Renal pelvis (tissue), 4 donors: Measurements from ENCODE around the gene LPAR2. TPM values are rescaled to one million over a fixed set of nuclear protein-coding genes. Genes with fewer than 3 reads are reported as not detected.
"Not testable (repeated sequence)": the region's sequence is repeated elsewhere in the genome, so short reads cannot be mapped to it uniquely, and the experiment has no call there.

Experiments
- DNase-seq: peaks from one replicate; pipeline ENCODE4 v3.0.0-alpha.2; 2013
- polyA plus RNA-seq, 3 donors: library from polyadenylated mRNA; unstranded; fragments of 120-200 nt; gene quantifications; one replicate each; pipeline ENCODE4 v1.2.1, GENCODE V29; 2013; ENCODE audit not compliant: insufficient read length in 3 of 3

Gene LPAR2
- polyA plus RNA-seq, 3 donors, result 33.1 to 34.6 (median 33.7) TPM

GRCh38 chr19:19634516-19635312, 6.7 kb upstream of the LPAR2 start:
- no peak for DNase-seq

DNA sequence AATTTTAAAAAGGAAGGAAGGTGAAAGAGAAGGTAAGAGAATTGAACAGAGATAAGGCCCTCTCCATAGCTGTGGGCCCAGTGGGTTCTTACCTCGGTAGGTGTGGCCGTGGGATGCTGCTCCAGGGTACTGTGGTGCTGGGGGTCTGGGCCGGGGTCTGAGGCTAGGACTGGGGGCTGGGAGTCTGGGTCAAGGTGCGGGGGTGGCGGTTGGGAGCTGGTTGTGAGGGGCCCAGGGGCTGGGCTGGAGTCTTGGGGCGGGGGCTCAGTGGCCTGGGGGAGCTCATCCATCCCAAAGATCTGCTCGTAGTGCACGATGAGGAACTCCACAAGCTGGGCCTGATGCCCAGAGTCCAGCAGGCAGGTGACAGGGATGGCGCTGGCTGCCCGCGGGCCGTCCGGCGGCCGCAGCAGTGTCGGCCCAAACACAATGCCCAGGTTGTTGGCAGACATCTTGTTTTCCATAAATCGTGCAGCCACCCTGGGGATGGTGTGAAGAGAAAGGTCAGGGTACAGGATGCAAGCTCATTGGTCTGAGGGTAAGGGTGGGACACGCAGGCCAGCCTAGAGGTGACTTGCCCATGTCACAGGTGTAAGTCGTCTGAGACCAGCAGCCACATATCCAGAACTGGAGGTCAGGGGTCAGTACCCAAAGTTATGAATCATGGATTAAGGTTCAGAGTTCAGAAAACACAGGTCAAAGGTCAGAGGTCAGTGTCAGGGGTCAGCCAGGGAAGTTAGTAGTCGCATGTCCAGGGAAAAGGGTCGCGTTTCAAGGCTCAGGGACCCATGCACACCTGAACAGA, 5.9 kb upstream of the LPAR2 start:
- no peak for DNase-seq

- no peak for DNase-seq
Observed at GRCh38 chr19:19632661-19633060, 4.6 kb upstream of the LPAR2 start.

DNA sequence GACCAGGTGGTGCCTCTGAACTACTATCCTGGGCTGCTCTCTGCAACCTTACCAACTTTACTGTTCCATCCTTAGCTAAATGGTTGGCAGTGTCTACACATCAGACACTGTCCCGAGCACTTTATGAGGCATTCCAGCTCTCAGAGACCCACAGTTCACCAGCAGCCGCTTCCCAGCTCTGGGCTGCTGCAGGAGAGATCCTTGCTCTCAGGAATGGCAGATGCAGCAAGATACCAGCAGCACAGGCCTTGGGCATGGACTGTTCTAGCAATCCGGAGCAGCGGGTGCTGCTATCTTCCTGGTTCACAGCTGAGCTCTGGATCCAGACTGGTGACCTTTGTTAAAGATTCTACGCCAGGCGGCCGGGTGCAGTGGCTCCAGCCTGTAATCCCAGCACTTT, 3.3 kb upstream of the LPAR2 start:
- DNase-seq, result no peak

DNA sequence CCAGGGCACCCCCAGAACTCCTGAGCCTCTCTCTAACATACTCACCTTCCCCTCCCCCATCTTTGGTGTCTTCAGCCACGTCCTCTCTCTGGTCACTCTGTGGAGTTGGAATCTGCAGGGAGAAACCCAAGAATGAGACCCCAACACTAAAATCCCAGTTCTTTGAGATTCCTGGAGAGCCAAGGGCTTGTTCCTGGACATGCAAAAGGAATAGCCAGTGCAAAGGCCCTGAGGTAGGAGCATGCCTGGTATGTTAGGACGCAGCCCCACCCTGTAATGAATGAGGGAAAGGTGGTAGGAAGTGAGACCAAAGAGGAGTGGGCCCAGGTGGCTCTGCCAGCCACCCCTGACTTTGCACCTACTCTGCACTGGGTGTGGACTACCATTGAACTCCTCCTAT, 2.4 kb upstream of the LPAR2 start:
- no peak for DNase-seq

DNA sequence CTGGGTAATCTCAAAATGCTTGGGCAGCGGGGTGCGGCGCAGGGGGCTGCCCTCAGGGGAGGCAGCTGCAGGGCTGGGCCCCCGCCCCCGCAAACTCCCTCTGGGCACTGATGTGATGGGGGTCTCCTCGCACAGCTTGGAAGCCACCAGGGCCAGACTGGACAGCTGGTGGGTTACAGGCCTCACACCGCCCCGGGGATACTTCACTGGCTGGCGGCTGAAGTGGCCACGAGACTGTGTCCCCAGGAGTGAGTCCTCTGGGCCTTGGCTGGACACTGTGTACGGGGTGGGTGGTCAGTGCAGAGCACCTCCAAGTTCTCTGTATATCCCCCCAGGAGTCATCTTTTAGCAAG, 2.0 kb upstream of the LPAR2 start:
- no peak for DNase-seq

- DNase-seq, result peak; percentile 78
Observed at GRCh38 chr19:19628501-19629134, 598 bp upstream of the LPAR2 start.

DNA sequence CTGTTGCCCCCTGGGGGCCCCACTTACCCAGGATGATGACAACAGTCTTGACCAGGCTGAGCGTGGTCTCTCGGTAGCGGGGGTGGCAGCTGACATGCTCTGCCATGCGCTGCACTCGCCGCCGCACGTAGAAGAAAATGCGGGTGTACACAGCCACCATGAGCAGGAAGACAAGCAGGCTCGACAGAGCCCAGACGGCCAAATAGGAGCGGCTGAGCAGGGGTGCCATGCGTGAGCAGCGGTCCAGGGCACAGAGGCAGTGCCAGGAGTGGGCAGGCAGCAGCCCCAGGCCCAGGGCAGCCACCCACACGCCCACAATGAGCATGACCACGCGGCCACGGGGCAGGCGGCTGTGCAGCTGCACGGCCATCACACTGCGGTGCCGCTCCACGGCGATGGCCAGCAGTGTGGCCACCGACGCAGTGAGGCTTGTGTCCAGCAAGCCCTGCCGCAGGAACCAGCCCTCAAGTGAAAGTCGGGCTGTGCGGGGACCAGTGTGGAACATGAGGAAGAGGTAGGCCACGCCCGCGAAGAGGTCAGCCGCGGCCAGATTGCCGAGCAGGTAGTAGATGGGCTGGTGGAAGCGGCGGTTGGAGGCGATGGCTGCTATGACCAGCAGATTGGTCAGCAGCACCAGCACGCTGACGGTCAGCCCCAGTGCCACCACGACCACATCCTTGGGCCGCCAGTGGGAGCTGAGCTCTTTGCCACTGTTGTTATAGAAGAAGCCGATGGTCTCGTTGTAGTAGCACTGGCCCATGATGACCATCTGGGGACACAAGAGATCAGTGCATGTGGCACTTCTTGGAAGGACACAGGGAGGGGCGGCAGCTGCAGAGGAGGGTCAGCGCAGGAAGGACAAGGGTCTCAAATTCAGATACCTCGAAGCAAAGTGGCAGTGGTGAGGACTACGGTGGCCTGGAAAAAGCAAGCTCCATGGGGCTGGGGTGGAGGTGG, 1.2 kb downstream of the LPAR2 start:
- DNase-seq, result no peak

- DNase-seq, result no peak
Observed at GRCh38 chr19:19624032-19624570, 3.9 kb downstream of the LPAR2 start.

DNA sequence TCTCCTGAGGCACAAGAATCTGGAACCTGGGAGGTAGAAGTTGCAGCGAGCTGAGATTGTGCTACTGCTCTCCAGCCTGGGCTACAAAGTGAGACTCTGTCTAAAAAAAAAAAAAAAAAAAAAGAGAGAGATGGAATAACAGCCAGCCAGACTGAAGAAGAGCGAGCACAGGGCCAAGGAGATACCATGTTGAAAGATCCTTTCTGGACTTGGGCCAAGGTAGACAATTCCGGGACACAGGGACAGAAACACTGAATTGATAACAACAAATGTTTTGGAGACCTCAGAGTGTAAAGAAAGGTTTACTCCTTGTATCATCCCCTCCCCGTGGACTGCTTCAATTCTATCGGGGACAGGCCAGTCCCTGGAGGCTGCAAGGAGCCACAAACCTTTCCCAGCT, 4.6 kb downstream of the LPAR2 start:
- no peak for DNase-seq

- DNase-seq, result no peak
Observed at GRCh38 chr19:19619849-19620210, 8.2 kb downstream of the LPAR2 start.

DNA sequence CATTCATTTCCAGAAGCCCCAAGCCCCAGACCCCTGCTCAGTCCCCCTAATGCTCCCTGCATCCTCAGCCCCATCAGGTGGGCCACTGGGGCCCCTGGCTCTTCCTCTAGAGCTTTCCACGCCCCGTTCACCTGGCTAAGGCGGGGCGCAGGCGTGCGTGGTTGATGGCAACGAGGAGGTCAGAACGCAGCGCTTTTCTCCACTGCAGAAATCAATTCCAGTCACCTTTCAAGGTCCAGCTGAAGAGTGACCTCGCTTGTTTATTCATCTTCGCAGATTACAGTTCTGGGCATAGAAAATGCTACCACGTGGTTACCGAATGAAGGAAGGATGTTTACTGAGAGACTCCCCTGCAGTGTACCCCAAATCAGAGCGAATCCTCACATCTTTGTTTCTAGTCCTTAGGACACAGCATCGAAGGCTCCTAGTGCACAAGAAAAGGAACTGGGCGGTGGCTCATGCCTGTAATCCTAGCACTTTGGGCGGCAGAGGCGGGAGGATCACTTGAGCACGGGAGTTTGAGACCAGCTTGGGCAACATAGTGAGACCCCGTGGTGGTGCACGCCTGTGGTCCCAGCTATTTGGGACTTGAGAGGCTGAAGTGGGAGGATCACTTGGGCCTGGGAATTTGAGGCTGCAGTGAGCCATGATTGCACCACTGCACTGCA, 8.7 kb downstream of the LPAR2 start:
- no peak for DNase-seq

DNA sequence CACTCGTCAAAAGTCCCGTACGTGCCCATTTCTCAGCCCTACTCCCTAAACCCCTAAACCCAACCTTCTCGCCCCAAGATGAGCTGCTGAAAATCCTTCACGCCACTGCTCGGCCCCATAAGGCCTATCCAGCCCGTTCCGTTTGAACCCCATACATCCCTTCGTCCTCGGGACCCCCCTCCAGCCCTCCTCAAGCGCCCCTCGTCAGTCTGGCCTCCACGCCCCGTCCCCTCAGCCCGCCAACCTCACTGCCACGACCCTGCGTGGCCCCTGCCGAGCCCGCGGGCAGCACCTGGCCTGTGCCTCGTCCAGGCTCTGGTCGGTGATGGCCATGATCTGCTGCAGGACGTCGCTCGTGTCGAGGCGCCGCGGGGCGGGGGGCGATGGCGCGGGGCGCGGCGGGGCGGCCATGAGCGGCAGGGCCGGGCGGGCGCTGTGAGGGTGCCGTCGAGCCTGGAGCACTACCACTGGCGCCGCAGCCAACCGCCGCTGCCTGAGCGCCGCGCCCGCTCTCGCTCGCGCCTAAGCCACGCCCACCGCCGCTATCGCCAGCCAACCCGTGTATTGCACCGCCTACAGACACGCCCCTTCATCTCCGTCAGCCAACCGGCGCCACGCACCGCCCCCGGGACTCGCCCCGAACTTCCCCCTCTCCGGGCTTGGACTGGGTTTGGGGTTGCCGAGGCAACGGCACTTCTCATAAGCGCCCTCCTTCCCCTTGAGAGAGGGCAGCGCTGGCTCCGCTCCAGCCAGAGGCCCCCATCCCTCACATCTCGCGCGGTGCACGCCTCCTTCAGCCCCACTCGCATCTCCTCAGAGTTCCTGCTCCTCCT, 9.6 kb downstream of the LPAR2 start, which contains the start of gene PBX4:
Gene PBX4, minus strand, starts transcription at position 469 of the 833 bp plus-strand sequence. Its CDS starts 58 bp downstream, at position 411.
- peak; percentile 94 for DNase-seq

- DNase-seq, result no peak
Observed at GRCh38 chr19:19615086-19615485, 12.9 kb downstream of the LPAR2 start.

GRCh38 chr19:19613506-19613905, 14.5 kb downstream of the LPAR2 start:
- DNase-seq, result no peak

DNA sequence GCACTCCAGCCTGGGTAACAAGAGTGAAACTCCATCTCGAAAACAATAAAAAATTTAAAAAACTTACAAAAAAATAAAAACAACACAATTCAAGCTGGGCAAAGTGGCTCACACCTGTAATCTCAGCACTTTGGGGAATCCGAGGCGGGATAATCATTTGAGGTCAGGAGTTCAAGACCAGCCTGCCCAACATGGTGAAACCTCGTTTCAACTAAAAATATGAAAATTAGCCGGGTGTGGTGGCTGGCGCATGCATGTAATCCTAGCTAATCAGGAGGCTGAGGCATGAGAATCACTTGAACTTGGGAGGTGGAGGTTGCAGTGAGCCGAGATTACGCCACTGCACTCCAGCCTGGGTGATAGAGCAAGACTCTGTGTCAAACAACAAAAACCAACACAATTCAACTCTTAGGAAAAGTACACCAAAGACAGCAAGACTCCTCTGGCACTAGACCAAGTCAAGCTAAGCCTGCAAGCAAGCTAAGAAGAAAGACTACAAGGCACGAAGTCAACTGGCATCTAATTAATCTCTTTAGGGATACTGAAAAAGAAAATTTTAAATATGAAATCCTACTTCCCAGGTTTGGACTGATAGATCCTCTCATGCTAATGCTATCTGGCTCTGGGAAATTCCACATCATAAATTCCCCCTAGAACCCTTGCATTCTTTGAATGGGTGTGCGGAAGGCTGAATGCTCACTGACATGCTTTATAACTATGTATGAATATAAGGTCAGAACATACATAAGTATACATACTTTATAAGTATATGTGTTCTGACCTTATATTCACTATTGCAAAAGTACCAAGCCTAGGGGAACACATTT, 17.4 kb downstream of the LPAR2 start:
- DNase-seq, result no peak

DNA sequence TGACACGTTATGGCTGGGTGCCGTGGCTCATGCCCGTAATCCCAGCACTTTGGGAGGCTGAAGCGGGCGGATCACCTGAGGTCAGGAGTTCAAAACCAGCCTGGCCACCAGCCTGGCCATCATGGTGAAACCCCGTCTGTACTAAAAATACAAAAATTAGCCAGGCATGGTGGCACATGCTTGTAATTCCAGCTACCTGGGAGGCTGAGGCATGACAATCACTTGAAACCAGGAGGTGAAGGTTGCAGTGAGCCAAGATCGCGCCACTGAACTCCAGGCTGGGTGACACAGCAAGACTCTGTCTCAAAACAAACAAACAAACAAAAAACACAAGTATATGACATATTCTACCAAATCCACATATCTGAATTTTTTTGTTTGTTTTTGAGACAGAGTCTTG, 21.3 kb downstream of the LPAR2 start:
- DNase-seq, result not testable (repeated sequence)

GRCh38 chr19:19606021-19606420, 22.0 kb downstream of the LPAR2 start:
- DNase-seq, result no peak
